ENCODE measurements around the gene MPV17.

- TF ChIP-seq CTCF (IDR thresholded peaks at IDR 0.05) (no peak), POLR2A (IDR thresholded peaks at IDR 0.05; ENCODE audit: low read length) (no peak), BHLHE40 (IDR thresholded peaks at IDR 0.05; ENCODE audit: low read depth, low read length) (no peak), ELK1 (IDR thresholded peaks at IDR 0.05; ENCODE audit: low read depth, low read length) (no peak), CHD2 (IDR thresholded peaks at IDR 0.05; ENCODE audit: low read length, partially characterized antibody) (no peak), ESRRA (IDR thresholded peaks at IDR 0.05; ENCODE audit: borderline replicate concordance, low read length) (no peak), MAZ (IDR thresholded peaks at IDR 0.05; ENCODE audit: borderline replicate concordance, low read depth, low read length) (no peak), HEYL (CRISPR knock-in tag; IDR thresholded peaks at IDR 0.05) (no peak), SREBF2 (IDR thresholded peaks at IDR 0.05) (no peak)
- TF ChIP-seq, protein P1, sequence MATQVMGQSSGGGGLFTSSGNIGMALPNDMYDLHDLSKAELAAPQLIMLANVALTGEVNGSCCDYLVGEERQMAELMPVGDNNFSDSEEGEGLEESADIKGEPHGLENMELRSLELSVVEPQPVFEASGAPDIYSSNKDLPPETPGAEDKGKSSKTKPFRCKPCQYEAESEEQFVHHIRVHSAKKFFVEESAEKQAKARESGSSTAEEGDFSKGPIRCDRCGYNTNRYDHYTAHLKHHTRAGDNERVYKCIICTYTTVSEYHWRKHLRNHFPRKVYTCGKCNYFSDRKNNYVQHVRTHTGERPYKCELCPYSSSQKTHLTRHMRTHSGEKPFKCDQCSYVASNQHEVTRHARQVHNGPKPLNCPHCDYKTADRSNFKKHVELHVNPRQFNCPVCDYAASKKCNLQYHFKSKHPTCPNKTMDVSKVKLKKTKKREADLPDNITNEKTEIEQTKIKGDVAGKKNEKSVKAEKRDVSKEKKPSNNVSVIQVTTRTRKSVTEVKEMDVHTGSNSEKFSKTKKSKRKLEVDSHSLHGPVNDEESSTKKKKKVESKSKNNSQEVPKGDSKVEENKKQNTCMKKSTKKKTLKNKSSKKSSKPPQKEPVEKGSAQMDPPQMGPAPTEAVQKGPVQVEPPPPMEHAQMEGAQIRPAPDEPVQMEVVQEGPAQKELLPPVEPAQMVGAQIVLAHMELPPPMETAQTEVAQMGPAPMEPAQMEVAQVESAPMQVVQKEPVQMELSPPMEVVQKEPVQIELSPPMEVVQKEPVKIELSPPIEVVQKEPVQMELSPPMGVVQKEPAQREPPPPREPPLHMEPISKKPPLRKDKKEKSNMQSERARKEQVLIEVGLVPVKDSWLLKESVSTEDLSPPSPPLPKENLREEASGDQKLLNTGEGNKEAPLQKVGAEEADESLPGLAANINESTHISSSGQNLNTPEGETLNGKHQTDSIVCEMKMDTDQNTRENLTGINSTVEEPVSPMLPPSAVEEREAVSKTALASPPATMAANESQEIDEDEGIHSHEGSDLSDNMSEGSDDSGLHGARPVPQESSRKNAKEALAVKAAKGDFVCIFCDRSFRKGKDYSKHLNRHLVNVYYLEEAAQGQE (IDR thresholded peaks at IDR 0.05) = no peak
- TF ChIP-seq, protein P2, sequence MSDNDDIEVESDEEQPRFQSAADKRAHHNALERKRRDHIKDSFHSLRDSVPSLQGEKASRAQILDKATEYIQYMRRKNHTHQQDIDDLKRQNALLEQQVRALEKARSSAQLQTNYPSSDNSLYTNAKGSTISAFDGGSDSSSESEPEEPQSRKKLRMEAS (IDR thresholded peaks at IDR 0.05) = no peak
- TF ChIP-seq, protein P3, sequence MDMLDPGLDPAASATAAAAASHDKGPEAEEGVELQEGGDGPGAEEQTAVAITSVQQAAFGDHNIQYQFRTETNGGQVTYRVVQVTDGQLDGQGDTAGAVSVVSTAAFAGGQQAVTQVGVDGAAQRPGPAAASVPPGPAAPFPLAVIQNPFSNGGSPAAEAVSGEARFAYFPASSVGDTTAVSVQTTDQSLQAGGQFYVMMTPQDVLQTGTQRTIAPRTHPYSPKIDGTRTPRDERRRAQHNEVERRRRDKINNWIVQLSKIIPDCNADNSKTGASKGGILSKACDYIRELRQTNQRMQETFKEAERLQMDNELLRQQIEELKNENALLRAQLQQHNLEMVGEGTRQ (IDR thresholded peaks at IDR 0.05) = no peak
Measured at GRCh38 chr2:27271631-27272340, 51.1 kb downstream of the MPV17 start.
